ENCODE data around the gene EIF4G3.

DNA sequence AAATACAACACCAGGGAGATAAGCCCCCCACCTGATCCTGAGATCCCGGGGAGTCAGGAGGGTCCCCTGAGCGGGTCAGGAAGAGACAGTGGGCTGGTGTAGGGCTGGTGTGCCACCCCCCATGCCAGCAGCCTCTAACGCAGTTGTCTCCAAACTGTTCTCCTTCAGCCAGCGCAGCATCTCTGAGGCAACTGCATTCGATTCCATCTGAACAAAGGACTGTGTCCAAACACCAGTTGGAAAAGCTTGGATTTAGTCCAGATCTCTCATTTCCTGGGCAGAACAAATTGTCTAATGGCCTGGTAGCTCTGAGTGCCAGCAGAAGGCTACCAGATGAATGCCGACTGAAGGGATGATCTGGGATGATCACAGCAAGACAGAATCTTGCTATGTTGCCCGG is 44.1 kb upstream of the EIF4G3 start:
- TF ChIP-seq, protein P1, sequence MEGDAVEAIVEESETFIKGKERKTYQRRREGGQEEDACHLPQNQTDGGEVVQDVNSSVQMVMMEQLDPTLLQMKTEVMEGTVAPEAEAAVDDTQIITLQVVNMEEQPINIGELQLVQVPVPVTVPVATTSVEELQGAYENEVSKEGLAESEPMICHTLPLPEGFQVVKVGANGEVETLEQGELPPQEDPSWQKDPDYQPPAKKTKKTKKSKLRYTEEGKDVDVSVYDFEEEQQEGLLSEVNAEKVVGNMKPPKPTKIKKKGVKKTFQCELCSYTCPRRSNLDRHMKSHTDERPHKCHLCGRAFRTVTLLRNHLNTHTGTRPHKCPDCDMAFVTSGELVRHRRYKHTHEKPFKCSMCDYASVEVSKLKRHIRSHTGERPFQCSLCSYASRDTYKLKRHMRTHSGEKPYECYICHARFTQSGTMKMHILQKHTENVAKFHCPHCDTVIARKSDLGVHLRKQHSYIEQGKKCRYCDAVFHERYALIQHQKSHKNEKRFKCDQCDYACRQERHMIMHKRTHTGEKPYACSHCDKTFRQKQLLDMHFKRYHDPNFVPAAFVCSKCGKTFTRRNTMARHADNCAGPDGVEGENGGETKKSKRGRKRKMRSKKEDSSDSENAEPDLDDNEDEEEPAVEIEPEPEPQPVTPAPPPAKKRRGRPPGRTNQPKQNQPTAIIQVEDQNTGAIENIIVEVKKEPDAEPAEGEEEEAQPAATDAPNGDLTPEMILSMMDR (conservative IDR thresholded peaks at IDR 0.05; ENCODE audit: low read depth, low read length): no peak
- no peak for TF ChIP-seq EZH2 (IDR thresholded peaks at IDR 0.05; ENCODE audit: borderline replicate concordance, low read depth, low read length, poor library complexity, severe bottlenecking)

Data from A673 (cell line).